Endothelial cell of umbilical vein (primary cell): ENCODE measurements around the gene CASKIN1.

Source experiments
- CTCF ChIP-seq, 2 donors: IDR thresholded peaks; 1 replicate in 1 of 2; 2 replicates in 1 of 2; pipeline ENCODE4 v1.5.1; 2011; ENCODE audit warnings: low read length in 2 of 2, mild to moderate bottlenecking in 2 of 2, moderate library complexity in 2 of 2, control low read depth in 1 of 2, inconsistent platforms in 1 of 2, low read depth in 1 of 2; ENCODE audit not compliant: insufficient read depth in 1 of 2; ENCODE audit errors: extremely low read depth in 1 of 2
- POLR2A ChIP-seq: IDR thresholded peaks from 2 replicates; pipeline ENCODE4 v1.6.1; 2012; ENCODE audit warnings: low read depth, mild to moderate bottlenecking, control low read depth, low read length

GRCh38 chr16:2237493-2238149, 41.2 kb upstream of the CASKIN1 start:
- TF ChIP-seq POLR2A (no peak), CTCF (IDR thresholded peaks at IDR 0.05; ENCODE audit: extremely low read depth in 1 of 2, insufficient read depth in 1 of 2, low read depth in 1 of 2, low read length in 2 of 2) (no peak)
